Stimulated activated CD4-positive, alpha-beta T cell treated with anti-CD3 and anti-CD28 coated beads, Interleukin-2, amount 100 ng/mL, for 24 hours (primary cell): ENCODE results near the gene IGSF22.

Experiments
- DNase-seq, 2 donors: peaks; one replicate each; pipeline ENCODE4 v3.0.0-alpha.2; 2020

The IGSF22 gene

GRCh38 chr11:18726040-18726439 lies at the start of gene IGSF22:
Gene IGSF22, minus strand, starts transcription at chr11:18726188. Its CDS starts 1,952 bp downstream, at chr11:18724236.
- no peak for DNase-seq

DNA sequence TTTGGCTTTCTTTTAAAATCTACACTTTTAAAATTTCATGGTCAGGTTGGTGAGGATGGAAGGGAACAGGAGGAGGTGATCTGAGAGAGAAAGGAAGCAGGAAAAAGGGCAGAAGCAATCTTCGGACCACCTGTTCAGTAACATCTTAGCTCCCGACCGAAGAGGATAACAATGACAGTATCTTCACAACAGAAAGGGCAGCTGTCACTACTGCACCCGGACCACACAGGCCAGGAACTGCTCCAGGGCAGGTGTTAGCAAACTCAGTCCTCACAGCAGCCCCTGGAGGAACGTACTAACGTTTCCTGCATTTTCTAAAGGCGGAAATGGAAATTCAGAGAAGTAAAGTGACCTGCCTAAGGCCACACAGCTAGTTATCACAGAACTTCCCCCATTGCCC lies 48.8 kb upstream of the IGSF22 start:
- DNase-seq, result no peak

DNA sequence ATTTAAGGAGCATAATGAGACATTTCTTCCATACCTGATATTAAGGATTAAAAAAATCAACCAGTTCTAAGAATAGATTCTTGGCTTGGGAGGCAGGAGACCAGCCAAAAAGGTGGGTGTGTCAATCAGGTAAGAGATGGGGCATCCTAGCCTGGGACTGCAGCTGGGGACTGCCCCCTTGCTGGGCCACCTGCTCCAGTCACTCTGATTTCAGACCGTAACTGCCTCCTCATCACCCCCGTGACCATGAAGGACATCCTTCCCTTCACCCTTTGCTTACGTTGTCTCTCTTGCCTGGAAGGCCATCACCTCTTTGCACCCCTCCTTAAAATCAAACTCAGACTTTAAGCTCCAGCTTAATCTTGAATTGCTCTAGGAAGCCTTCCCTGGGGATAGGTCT lies 47.7 kb upstream of the IGSF22 start:
- DNase-seq, result no peak

DNA sequence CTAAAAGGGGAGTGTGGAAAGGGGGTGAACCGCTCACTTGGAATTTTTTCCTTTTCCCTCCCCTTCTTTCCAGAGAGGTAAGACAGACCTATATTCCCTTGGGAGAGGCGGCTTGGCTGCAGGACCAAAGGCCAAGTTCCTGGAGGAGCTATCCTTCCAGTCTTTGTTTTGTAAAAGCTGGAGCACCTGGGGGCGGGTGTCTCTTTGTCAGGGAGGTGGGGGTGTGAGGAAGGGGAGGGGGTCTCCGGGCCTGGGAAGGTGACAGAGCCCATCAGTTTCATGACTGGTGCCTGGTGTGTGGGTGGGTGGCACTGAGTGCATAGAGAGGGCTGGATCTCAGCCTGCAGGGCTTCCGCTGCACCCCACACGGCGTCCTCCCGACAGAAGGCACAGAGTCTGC lies 47.1 kb upstream of the IGSF22 start:
- no peak for DNase-seq

DNA sequence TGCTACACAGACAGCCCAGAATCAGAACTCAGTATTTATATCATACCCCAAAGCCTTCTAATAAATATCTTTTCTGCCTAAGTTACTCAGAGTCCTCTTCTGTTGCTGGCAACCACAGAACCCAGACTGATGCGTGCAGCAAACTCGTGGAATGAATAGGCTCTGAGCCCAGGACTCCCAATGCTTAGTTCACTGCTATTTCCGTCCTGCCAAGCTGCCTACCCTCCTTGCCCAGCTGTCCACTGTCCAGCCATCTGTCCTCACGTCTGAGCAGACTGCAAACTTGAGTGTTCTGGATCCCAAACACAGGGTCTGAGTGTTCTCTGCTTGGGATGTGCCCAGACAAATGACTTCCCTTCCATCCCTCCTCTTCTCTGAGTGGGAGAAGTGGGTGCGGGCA lies 46.2 kb upstream of the IGSF22 start:
- DNase-seq, result no peak

DNA sequence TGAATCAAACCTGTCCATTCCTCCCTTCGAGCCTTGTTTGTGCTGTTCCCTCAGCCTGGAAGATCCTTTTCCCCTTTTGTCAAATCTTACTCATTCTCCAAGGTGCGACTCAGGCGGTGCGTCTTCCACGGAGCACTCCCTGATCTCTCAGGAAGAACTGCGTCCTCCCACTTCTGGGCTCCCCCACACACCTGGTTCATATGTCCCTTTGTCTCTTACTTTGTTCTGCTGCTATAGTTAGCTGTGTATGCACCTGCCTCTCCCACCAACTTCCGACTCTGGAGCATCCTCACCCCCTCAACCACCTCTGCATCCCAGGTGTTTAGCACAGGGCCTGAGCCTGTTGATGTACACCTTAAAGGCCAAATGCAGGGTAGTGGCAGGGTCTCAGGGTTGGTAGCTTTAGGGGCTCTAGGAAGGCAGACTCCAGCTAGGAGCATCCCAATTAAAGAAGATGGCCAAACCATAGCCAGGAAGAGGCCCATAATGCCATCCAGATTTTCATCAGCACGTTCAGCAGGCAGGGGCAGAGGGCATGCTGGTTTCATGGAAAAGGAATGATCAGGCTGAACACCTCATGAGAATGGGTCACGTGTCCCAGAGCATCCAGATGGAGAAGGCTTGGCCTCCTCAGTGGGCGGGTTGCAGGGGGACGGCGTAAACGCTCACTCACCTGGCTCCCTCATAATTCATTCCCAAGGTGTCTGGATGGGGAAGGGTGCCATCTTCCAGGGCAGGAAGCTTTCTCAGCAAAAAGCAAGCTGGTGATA lies 45.5 kb upstream of the IGSF22 start:
- DNase-seq, result no peak

DNA sequence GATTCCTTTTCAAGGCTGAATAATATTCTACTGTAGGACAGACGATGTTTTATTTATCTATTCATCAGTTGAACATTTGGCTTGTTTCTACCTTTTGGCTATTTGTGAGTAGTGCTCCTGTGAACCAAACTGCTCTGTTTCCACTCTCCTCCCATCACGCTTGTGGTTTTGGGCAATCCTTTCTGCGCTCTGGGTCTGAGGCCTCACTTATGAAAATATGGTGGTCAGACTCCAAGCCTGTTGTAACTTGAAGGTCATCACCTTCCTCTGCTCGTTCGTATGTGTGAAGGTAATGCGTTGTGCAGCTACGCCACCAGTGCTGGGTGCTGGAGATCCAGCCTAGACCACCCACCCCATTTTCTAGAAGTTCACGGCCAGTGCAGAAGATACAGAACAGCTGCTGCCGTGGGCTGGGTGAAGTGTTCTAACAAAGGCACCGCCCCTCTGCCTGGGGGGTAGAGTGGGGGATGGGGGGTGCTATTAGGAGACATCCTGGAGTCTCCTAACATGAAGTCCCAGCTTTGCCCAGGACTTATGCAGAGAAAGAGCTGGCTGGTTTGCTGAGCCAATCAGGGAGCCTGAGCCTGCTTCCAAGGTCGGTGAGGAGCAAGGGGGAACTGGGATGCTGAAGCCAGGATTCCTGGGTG lies 44.6 kb upstream of the IGSF22 start:
- DNase-seq, result no peak

GRCh38 chr11:18769802-18770456 lies 43.9 kb upstream of the IGSF22 start:
- no peak for DNase-seq

GRCh38 chr11:18768978-18769377 lies 43.0 kb upstream of the IGSF22 start:
- DNase-seq, result no peak

GRCh38 chr11:18768472-18768901 lies 42.5 kb upstream of the IGSF22 start:
- no peak for DNase-seq

- DNase-seq, result no peak
Observed at GRCh38 chr11:18766015-18766414, 40.0 kb upstream of the IGSF22 start.

DNA sequence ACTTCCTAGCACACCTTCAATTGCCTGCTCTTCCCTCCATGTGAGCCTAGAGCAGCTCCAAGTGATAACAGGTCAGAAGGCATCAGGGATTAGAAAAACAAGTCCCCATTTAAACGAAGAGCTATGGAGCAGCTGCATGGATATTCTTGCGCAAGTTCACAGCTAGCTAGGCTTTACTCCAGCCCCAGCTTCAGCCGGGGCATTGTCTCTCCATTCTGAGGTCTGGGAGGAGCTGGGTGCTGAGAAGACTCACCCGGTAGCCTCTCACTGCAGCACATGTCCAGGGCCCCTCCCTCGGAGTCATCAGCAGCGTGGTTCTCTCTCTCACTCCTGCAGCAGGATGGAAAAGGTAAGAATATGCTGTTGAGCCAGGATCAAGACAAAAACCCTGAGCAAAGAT lies 39.6 kb upstream of the IGSF22 start:
- no peak for DNase-seq

DNA sequence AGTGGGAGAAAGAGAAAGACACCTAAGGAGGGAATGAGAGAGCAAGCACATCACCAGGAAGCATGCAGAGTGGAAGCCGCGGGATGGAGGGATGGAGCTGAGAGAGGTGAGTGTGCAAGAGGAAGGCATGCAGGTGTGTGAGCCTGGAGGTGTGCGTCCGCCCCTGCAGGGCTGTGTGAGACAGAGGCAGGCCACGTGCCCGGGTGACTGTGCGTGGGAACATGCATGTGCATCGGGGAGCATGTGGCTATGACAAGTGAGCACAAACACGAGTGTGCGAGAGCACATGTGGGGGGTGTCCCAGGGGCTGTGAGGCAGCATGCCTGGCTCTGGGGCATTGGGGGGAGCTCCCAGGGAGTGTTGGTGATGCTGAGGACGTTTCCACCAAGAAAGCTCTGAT lies 35.8 kb upstream of the IGSF22 start:
- DNase-seq, result no peak

DNA sequence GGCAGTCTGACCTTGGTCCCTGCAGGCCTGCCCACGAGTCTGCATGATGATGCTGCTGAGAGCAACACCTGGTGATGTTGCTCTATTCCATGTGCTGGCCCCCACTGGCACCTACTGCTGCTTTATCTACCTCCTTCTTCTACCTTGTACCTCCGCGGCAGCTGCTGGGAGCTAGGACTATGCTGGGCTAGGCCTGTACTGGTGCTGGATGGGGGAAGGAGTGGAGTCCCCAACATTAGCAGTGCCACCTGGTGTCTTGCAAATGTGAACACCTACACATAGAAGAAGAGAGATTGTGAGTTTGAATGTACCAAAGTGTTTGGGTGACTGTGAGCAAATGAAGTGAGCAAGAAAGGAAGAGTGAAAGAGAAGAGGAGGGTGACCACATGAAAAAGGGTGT lies 35.2 kb upstream of the IGSF22 start:
- no peak for DNase-seq

DNA sequence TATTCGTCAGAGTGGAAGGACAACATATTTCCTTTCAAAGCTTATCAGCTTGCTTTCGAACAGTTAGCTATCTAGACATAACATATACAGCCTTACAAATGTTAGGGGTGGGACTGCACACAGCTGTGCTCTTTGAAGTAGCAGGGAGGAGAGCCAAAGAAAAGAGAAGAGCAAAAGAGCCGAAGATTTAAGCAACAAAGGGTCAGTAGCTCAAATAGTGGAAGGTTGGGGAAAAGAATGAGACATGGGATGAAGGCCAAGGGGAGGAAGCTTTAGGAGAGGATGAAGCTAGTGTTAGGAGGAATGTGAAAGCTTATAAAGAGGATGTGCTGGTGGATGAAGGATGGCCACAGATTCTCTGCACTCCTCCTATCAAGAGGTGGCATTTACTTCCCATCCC lies 31.8 kb upstream of the IGSF22 start:
- DNase-seq, result no peak

DNA sequence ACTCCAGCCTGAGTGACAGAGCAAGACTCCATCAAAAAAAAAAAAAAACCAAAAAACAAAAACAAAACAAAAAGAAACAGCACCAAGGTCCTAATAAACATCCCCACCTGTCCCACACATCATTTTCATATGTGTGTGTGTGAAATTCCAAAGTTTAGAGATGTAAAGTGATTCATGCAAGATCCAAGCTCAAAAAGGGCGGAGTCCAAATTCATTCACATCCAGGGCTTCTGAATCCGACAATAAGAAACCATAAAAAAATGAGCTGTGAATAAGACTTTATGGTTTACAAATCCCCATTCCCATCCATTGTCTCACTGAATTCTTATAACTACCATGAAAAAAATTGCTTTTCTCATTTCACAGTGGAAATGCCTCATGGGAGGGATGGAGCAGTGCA lies 30.9 kb upstream of the IGSF22 start:
- DNase-seq, result no peak

- DNase-seq, result no peak
Observed at GRCh38 chr11:18754308-18754707, 28.3 kb upstream of the IGSF22 start.

GRCh38 chr11:18752502-18752901 lies 26.5 kb upstream of the IGSF22 start:
- DNase-seq, result no peak

- DNase-seq, result no peak
Observed at GRCh38 chr11:18750944-18751343, 25.0 kb upstream of the IGSF22 start.

DNA sequence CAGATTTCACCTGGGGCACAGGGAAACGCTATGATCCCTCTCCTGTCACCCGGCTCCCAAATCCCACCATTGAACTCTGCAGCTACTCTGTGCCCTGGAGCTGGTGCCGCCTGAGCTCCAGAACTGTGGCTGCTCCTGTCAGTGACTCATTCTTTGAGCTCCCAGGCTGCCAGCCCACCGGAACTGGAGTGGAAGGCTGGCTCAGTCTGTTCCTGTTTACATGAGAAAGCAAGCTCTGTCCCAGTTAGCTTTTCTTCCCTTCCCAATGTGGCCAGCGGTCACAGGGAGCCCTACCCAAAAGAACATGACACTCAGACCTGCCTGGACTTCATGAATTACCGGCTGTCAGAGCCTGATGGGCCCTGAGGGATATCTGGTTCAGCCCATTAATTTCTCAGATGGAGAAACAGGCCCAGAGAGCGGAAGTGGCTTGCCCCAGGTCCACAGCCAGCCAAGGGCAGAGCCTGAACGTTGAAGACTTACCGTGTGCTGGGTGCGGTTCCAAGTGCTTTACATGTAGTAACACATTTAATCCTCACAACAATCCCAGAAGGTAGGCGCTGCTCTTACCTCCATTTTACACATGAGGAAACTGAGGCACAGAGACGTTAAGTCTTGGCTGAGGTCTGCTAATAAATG lies 23.8 kb upstream of the IGSF22 start:
- no peak for DNase-seq

GRCh38 chr11:18748766-18749365 lies 22.9 kb upstream of the IGSF22 start:
- DNase-seq, result no peak

GRCh38 chr11:18745251-18745650 lies 19.3 kb upstream of the IGSF22 start:
- DNase-seq, result no peak

GRCh38 chr11:18743900-18744514 lies 18.0 kb upstream of the IGSF22 start:
- no peak for DNase-seq
